ENCODE results near the gene ERCC6L2. TPM values are rescaled to one million over a fixed set of nuclear protein-coding genes. Genes with fewer than 3 reads are reported as not detected.

ERCC6L2 gene
- polyA plus RNA-seq, 1 of the 3 experiments (the other 2 are of a cell fraction), result 10.0 TPM

DNA sequence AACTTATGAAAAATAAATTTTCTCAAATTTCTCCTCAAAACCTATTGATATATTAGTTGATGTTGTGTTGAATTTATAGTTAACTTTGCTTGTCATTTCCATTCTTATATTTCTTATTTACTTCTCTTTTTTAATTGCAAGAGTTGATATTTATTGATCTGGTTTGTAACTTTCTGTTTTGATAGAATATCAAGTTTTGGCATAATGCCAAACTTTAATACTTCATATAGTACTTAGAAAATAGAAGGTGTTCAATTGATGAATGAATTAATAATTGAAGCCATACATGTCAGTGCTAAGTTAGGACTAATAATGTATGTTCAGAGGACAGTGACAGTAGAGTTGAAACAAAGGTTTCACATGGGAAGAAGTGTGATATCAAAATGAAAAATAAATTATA, 27.9 kb downstream of the ERCC6L2 start:
- Histone ChIP-seq H3F3A (replicated peaks; ENCODE audit: insufficient read depth) (no peaks in the 10 kb centered on the region), H3K79me2 (ENCODE audit: insufficient read depth) (peaks cover 24% of the 10 kb centered on the region), H3K36me3 (replicated peaks in 1 of 2; ENCODE audit: control insufficient read depth in 1 of 2, insufficient read depth in 2 of 2, low read length in 1 of 2) (peaks cover 2 to 19% of the 10 kb centered on the region in 2 experiments), H3K27ac (ENCODE audit: low read depth in 2 of 2, low read length in 1 of 2) (no peak overlapping the region), H2AFZ (ENCODE audit: low read depth) (no peak overlapping the region), H3K4me2 (no peak overlapping the region), H3K4me1 (ENCODE audit: control insufficient read depth in 1 of 2, insufficient read depth in 2 of 2, low read depth in 1 of 2, low read length in 1 of 2) (no peaks in the 10 kb centered on the region; a peak in 1 of 4 replicates), H3K27me3 (ENCODE audit: insufficient read depth) (no peaks in the 10 kb centered on the region), H3K4me3 (ENCODE audit: low read depth in 2 of 2, low read length in 1 of 2) (no peak overlapping the region), H4K20me1 (ENCODE audit: insufficient read depth) (no peaks in the 10 kb centered on the region), H3K9ac (no peak overlapping the region), H3K9me2 (no peaks in the 10 kb centered on the region), H3K9me3 (no peaks in the 10 kb centered on the region)
- ChIA-PET POLR2A (no interaction called here), CTCF (no interaction called here)
- DNase-seq, result no peak
- TF ChIP-seq NFIC (IDR thresholded peaks at IDR 0.05; ENCODE audit: borderline replicate concordance), result 0 out of 2 replicates have a peak, but pooled peaks have one; percentile 12
- no peak for TF ChIP-seq NRF1 (IDR thresholded peaks at IDR 0.05; ENCODE audit: low read depth, low read length)

GRCh38 chr9:95907794-95908193, 32.3 kb downstream of the ERCC6L2 start:
- H2AFZ ChIP-seq (ENCODE audit: low read depth), result no peak overlapping the region
- POLR2A ChIA-PET, result interaction anchor here (0.7 kb wide), 1 partner anchor 19 kb away, joined by 3 read pairs; no protein-coding TSS in a partner anchor
- TF ChIP-seq TEAD4 (IDR thresholded peaks at IDR 0.05; ENCODE audit: borderline replicate concordance, insufficient read depth) (no peak), ZBTB33 (IDR thresholded peaks at IDR 0.05; ENCODE audit: borderline replicate concordance, low read depth) (no peak), CTCF (IDR thresholded peaks at IDR 0.05) (peak; percentile 35; the same call in 1 of the 2 replicates), GABPA (IDR thresholded peaks at IDR 0.05; ENCODE audit: low read depth) (no peak)
- peaks cover 21% of the 10 kb centered on the region for H3K79me2 ChIP-seq (ENCODE audit: insufficient read depth)
- 84% methylated on average over 2 of the region's 2 CpGs for WGBS (ENCODE audit: low lambda C conversion rate)
- no peak overlapping the region for H3K4me3 ChIP-seq (ENCODE audit: low read depth in 2 of 2, low read length in 1 of 2)
- H3K27ac ChIP-seq (ENCODE audit: low read depth in 2 of 2, low read length in 1 of 2), result no peak overlapping the region
- no peaks in the 10 kb centered on the region for H3K27me3 ChIP-seq (ENCODE audit: insufficient read depth)
- no peaks in the 10 kb centered on the region for H4K20me1 ChIP-seq (ENCODE audit: insufficient read depth)
- DNase-seq, result no peak
- CTCF ChIA-PET, result interaction anchor here (0.6 to 1.9 kb wide), 3 partner anchors 8 to 310 kb away, joined by 3 to 7 read pairs (median 7); no protein-coding TSS in a partner anchor
- no peak overlapping the region for H3K9ac ChIP-seq
- H3K4me2 ChIP-seq, result no peak overlapping the region
- H3F3A ChIP-seq (replicated peaks; ENCODE audit: insufficient read depth), result no peaks in the 10 kb centered on the region
- no peaks in the 10 kb centered on the region for H3K9me3 ChIP-seq
- H3K9me2 ChIP-seq, result no peaks in the 10 kb centered on the region
- H3K4me1 ChIP-seq (ENCODE audit: control insufficient read depth in 1 of 2, insufficient read depth in 2 of 2, low read depth in 1 of 2, low read length in 1 of 2), result no peaks in the 10 kb centered on the region; a peak in 3 of 4 replicates
- peaks cover 10 to 19% of the 10 kb centered on the region in 2 experiments for H3K36me3 ChIP-seq (replicated peaks in 1 of 2; ENCODE audit: control insufficient read depth in 1 of 2, insufficient read depth in 2 of 2, low read length in 1 of 2)

Data from SK-N-SH (cell line).